HepG2 (cell line): Measurements from ENCODE around the gene VCAM1. TPM values are rescaled to one million over a fixed set of nuclear protein-coding genes. Genes with fewer than 3 reads are reported as not detected.

ENCODE experiments used
- ATAC-seq: fragments of 200-7000 bp; cut with Tn5 transposase; 3 replicates; pipeline ENCODE4 v1.9.1; 2020; ENCODE audit warnings: mild to moderate bottlenecking, moderate library complexity
- BruUV-seq: library from RNA; stranded (reverse); fragments of 400-500 nt; replicated peaks from 2 replicates; lab custom pipeline; 2021; lab: Mats Ljungman, UMichigan
- CTCF ChIA-PET: fragments of 300-600 bp; formaldehyde crosslinking; extraction: SDS; loops from one replicate; lab custom pipeline; 2021; ENCODE audit warnings: low total read pairs, inconsistent platforms, low intra/inter-chr PET ratio; lab: Yijun Ruan, JAX
- POLR2A ChIA-PET: fragments of 350-600 bp; sonication (Branson Sonifier 250); formaldehyde crosslinking; loops from one replicate; lab custom pipeline; 2020; ENCODE audit warnings: antibody characterized with exemption, inconsistent platforms; lab: Yijun Ruan, JAX
- DNase-seq: peaks from one replicate; pipeline ENCODE4 v3.0.0-alpha.2; 2015; ENCODE audit warnings: low spot score
- FAIRE-seq: peaks from 3 replicates; lab custom pipeline; 2011; peaks lifted over from hg19 to GRCh38; lab: Jason Lieb, UNC
- H2AFZ ChIP-seq: one replicate; pipeline ENCODE4 v1.6.1; 2011; ENCODE audit warnings: low read length, inconsistent platforms
- H3K27ac ChIP-seq: fragments of 300-600 bp; 3 replicates; pipeline ENCODE4 v1.8.0; 2011; ENCODE audit warnings: mixed run types, mild to moderate bottlenecking, mixed read lengths, low read length, inconsistent platforms; ENCODE audit not compliant: insufficient read depth; ENCODE audit errors: extremely low read length
- H3K27me3 ChIP-seq, 2 experiments: fragments of 200-600 bp in 1 of 2; 2 replicates in 1 of 2; 3 replicates in 1 of 2; pipeline versions ENCODE4 v1.6.0 to v1.8.0; 2011; ENCODE audit warnings: low read length in 2 of 2, mild to moderate bottlenecking in 2 of 2, moderate library complexity in 2 of 2, inconsistent platforms in 1 of 2; ENCODE audit not compliant: insufficient read depth in 2 of 2, control insufficient read depth in 1 of 2
- H3K36me3 ChIP-seq, 2 experiments: fragments of 200-600 bp in 1 of 2; replicated peaks in 1 of 2; 2 replicates in 1 of 2; 3 replicates in 1 of 2; pipeline versions ENCODE4 v1.5.1 to v1.8.0; 2011; ENCODE audit warnings: low read length in 2 of 2, inconsistent platforms in 1 of 2; ENCODE audit not compliant: insufficient read depth in 2 of 2, control insufficient read depth in 1 of 2
- H3K4me1 ChIP-seq: 2 replicates; pipeline ENCODE4 v1.5.1; 2012; ENCODE audit warnings: low read length, inconsistent platforms; ENCODE audit not compliant: insufficient read depth
- H3K4me2 ChIP-seq: 2 replicates; pipeline ENCODE4 v1.6.0; 2011; ENCODE audit warnings: low read depth, low read length, inconsistent platforms
- H3K4me3 ChIP-seq, 3 experiments: fragments of 200-600 bp in 1 of 3; sonication (generic), shearing (Covaris generic) in 1 of 3; replicated peaks in 1 of 3; 2 replicates each; pipeline ENCODE4 v1.5.1; 2011 to 2016; ENCODE audit warnings: low read length in 3 of 3, inconsistent platforms in 2 of 3, low read depth in 2 of 3, mild to moderate bottlenecking in 2 of 3, control low read depth in 1 of 3, mixed read lengths in 1 of 3; ENCODE audit not compliant: insufficient read depth in 1 of 3
- H3K79me2 ChIP-seq: one replicate; pipeline ENCODE4 v1.6.1; 2011; ENCODE audit warnings: low read length, inconsistent platforms; ENCODE audit not compliant: insufficient read depth
- H3K9ac ChIP-seq: 2 replicates; pipeline ENCODE4 v1.6.0; 2011; ENCODE audit warnings: mild to moderate bottlenecking, low read depth, low read length, inconsistent platforms; ENCODE audit not compliant: insufficient read depth
- H3K9me3 ChIP-seq: 2 replicates; pipeline ENCODE4 v1.5.1; 2012; ENCODE audit warnings: mild to moderate bottlenecking, low read length
- H4K20me1 ChIP-seq: 2 replicates; pipeline ENCODE4 v1.6.0; 2011; ENCODE audit warnings: inconsistent platforms, mild to moderate bottlenecking, low read length, moderate library complexity; ENCODE audit not compliant: insufficient read depth
- BRD4 ChIP-seq: sonication (generic); formaldehyde crosslinking; IDR thresholded peaks from 2 replicates; pipeline ENCODE4 v1.4.0; 2020; ENCODE audit warnings: missing genetic modification reagents
- DDIT3 ChIP-seq: sonication (generic); formaldehyde crosslinking; IDR thresholded peaks from 2 replicates; pipeline ENCODE4 v1.4.0; 2020; ENCODE audit warnings: mild to moderate bottlenecking, missing genetic modification reagents
- FOXO4 ChIP-seq: sonication (generic); formaldehyde crosslinking; conservative IDR thresholded peaks from 2 replicates; pipeline ENCODE4 v1.8.1; 2023; ENCODE audit warnings: missing genetic modification reagents
- GATA4 ChIP-seq: sonication (generic); IDR thresholded peaks from 2 replicates; pipeline ENCODE4 v1.6.1; 2016; ENCODE audit warnings: antibody characterized with exemption, low read depth, borderline replicate concordance
- MEIS1 ChIP-seq: sonication (generic); formaldehyde crosslinking; IDR thresholded peaks from 2 replicates; pipeline ENCODE4 v1.9.0; 2021; ENCODE audit warnings: mild to moderate bottlenecking, missing genetic modification reagents, moderate library complexity, borderline replicate concordance
- PAF1 ChIP-seq: IDR thresholded peaks from 2 replicates; pipeline ENCODE4 v1.6.1; 2016; ENCODE audit warnings: missing genetic modification reagents, missing compliant biosample characterization
- PLRG1 ChIP-seq: fragments of 450-650 bp; conservative IDR thresholded peaks from 2 replicates; pipeline ENCODE4 v1.6.1; 2016
- PRDM15 ChIP-seq: sonication (generic); formaldehyde crosslinking; IDR thresholded peaks from 2 replicates; pipeline ENCODE4 v1.4.0; 2020; ENCODE audit warnings: missing genetic modification reagents
- RXRA ChIP-seq: sonication (generic); formaldehyde crosslinking; IDR thresholded peaks from 2 replicates; pipeline ENCODE4 v1.5.1; 2020; ENCODE audit warnings: missing genetic modification reagents
- SIN3B ChIP-seq: fragments of 150-350 bp; IDR thresholded peaks from 2 replicates; pipeline ENCODE4 v1.6.1; 2014; ENCODE audit warnings: low read length
- SMAD3 ChIP-seq: sonication (generic); formaldehyde crosslinking; IDR thresholded peaks from 2 replicates; pipeline ENCODE4 v1.4.0; 2020; ENCODE audit warnings: missing genetic modification reagents
- TP53 ChIP-seq: sonication (generic); formaldehyde crosslinking; conservative IDR thresholded peaks from 2 replicates; pipeline ENCODE4 v1.4.0; 2020; ENCODE audit warnings: missing genetic modification reagents
- ZBTB38 ChIP-seq: sonication (generic); formaldehyde crosslinking; IDR thresholded peaks from 2 replicates; pipeline ENCODE4 v1.5.1; 2020; ENCODE audit warnings: mild to moderate bottlenecking, missing genetic modification reagents
- ZBTB8A ChIP-seq: sonication (generic); formaldehyde crosslinking; IDR thresholded peaks from 2 replicates; pipeline ENCODE4 v1.4.0; 2020; ENCODE audit warnings: mild to moderate bottlenecking, low read depth, missing genetic modification reagents, borderline replicate concordance
- ZC3H4 ChIP-seq: sonication (generic); formaldehyde crosslinking; IDR thresholded peaks from 2 replicates; pipeline ENCODE4 v1.4.0; 2020; ENCODE audit warnings: missing genetic modification reagents, borderline replicate concordance
- ZNF124 ChIP-seq: sonication (generic); formaldehyde crosslinking; IDR thresholded peaks from 2 replicates; pipeline ENCODE4 v1.4.0; 2020; ENCODE audit warnings: missing genetic modification reagents
- ZNF547 ChIP-seq: sonication (generic); formaldehyde crosslinking; IDR thresholded peaks from 2 replicates; pipeline ENCODE4 v1.5.1; 2020; ENCODE audit warnings: mild to moderate bottlenecking, missing genetic modification reagents
- ZNF709 ChIP-seq: sonication (generic); formaldehyde crosslinking; IDR thresholded peaks from 2 replicates; pipeline ENCODE4 v1.5.0; 2020; ENCODE audit warnings: mild to moderate bottlenecking, missing genetic modification reagents
- ZSCAN21 ChIP-seq: sonication (generic); formaldehyde crosslinking; IDR thresholded peaks from 2 replicates; pipeline ENCODE4 v1.8.0; 2022; ENCODE audit warnings: mild to moderate bottlenecking, missing genetic modification reagents, moderate library complexity, borderline replicate concordance
- WGBS: methylation state at CpG from one replicate; pipeline ENCODE4 v1.1.6; 2017; ENCODE audit warnings: low lambda C conversion rate; 5-methylcytosine and 5-hydroxymethylcytosine counted together
- in situ Hi-C: cut with HindIII; loops from 2 replicates; pipeline ENCODE4 v1.10.0; 2017; ENCODE audit warnings: low pct_unique_long_range_greater_than_20kb; ENCODE audit not compliant: extremely low pct_ligation_motif_present
- intact Hi-C: fragments of 100-400 bp; cut with micrococcal nuclease; formaldehyde crosslinking; loops from one replicate; pipeline ENCODE4 v1.10.0; 2022; ENCODE audit not compliant: unreplicated experiment
- polyA plus RNA-seq, 8 experiments: library from polyadenylated mRNA; depleted of rRNA in 3 of 8; stranded (reverse) in 7 of 8; unstranded in 1 of 8; fragments of >200 nt; fragmentation: Illumina TruSeq in 4 of 8; extraction: Trizol in 4 of 8; gene quantifications; 2 replicates each; pipeline versions ENCODE4 v1.2.1 to v1.2.3, GENCODE V29; 2011 to 2016; ENCODE audit warnings: low read depth in 4 of 8, missing spikeins in 1 of 8, mixed read lengths in 1 of 8; ENCODE audit not compliant: insufficient read depth in 1 of 8
- total RNA-seq, 5 experiments: library from RNA; depleted of rRNA; stranded (reverse); fragments of >200 nt; fragmentation: Illumina TruSeq; extraction: Trizol; gene quantifications; 2 replicates each; pipeline ENCODE4 v1.2.3, GENCODE V29; 2016; ENCODE audit warnings: low read depth in 1 of 5
- TF ChIP-seq, protein P1 (sequence below): IDR thresholded peaks from 2 replicates; pipeline ENCODE4 v1.6.1; 2012; ENCODE audit warnings: inconsistent platforms

VCAM1 gene
- total and polyA plus RNA-seq, 2 of the 13 experiments (the other 11 are each of a cell fraction or from before 2014, with no cell fraction given): not detected

DNA sequence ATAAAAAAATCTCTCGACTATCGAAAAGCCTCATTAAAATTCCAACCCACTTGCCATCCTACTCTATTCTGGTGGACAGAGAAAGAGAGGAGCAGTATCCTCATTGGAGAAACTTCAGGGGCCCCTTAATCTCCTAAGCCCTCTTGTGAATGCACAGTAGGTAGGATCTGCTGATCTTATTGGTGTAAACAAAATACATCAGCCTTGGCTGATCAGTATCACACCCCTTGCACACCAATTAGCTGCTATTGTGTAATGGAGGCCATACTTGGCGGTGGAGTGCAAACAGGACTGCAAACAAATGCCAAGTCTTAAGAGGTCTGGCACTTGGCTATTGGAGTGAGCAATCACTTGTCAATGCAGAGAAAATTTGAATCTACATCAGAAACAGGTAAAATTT lies 15.7 kb downstream of the VCAM1 start:
- no peak overlapping the region for H3K9ac ChIP-seq
- H3K27ac ChIP-seq: no peak overlapping the region
- H3K4me1 ChIP-seq: peaks cover 24% of the 10 kb centered on the region
- no peaks in the 10 kb centered on the region for H3K79me2 ChIP-seq
- no peak overlapping the region for H3K4me3 ChIP-seq
- FAIRE-seq (no peak), ATAC-seq (no peak), DNase-seq (no peak)
- ChIA-PET CTCF (no interaction called here), POLR2A (no interaction called here)
- WGBS: 63% methylated on average over 3 of the region's 3 CpGs
- in situ Hi-C loops (no loop called here), intact Hi-C loops (no loop called here)
- no peaks in the 10 kb centered on the region for H4K20me1 ChIP-seq
- no peaks in the 10 kb centered on the region for H3K9me3 ChIP-seq
- TF ChIP-seq PLRG1: no peak
- no peak for TF ChIP-seq DDIT3
- no peak for TF ChIP-seq ZSCAN21 (CRISPR knock-in tag)
- TF ChIP-seq SMAD3: no peak
- TF ChIP-seq, protein P1, sequence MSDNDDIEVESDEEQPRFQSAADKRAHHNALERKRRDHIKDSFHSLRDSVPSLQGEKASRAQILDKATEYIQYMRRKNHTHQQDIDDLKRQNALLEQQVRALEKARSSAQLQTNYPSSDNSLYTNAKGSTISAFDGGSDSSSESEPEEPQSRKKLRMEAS: no peak
- no peak for TF ChIP-seq FOXO4 (CRISPR knock-in tag)
- TF ChIP-seq ZC3H4: no peak
- TF ChIP-seq ZBTB38: no peak
- no peak for TF ChIP-seq ZNF124 (CRISPR knock-in tag)
- TF ChIP-seq RXRA (CRISPR knock-in tag): no peak
- no peak for TF ChIP-seq PAF1 (CRISPR knock-in tag)
- no peak for TF ChIP-seq GATA4
- no peak for TF ChIP-seq ZBTB8A (CRISPR knock-in tag)
- no peak for TF ChIP-seq TP53 (CRISPR knock-in tag)
- TF ChIP-seq PRDM15 (CRISPR knock-in tag): no peak
- no peak for TF ChIP-seq ZNF709
- no peak for TF ChIP-seq ZNF547 (CRISPR knock-in tag)
- no peak for TF ChIP-seq SIN3B
- TF ChIP-seq MEIS1 (CRISPR knock-in tag): no peak
- no peak for TF ChIP-seq BRD4 (CRISPR knock-in tag)
- H3K36me3 ChIP-seq: no peaks in the 10 kb centered on the region
- no peak overlapping the region for H2AFZ ChIP-seq
- no peaks in the 10 kb centered on the region for H3K27me3 ChIP-seq
- no peak overlapping the region for H3K4me2 ChIP-seq
- BruUV-seq: no TSS peak
